GM21390 (cell line): ENCODE measurements around the gene CDHR3.

Experiments used
- ATAC-seq: cut with Tn5 transposase; IDR thresholded peaks from one replicate; pipeline ENCODE4 v1.9.1; 2021; ENCODE audit not compliant: unreplicated experiment

CDHR3 gene

GRCh38 chr7:106080300-106080987, 117.4 kb downstream of the CDHR3 start:
- ATAC-seq, result no peak

GRCh38 chr7:106082087-106082854, 119.2 kb downstream of the CDHR3 start:
- no peak for ATAC-seq
